Fibroblast of pulmonary artery (primary cell): ENCODE results near the gene ZNF280D.

ENCODE experiments used
- DNase-seq: peaks from one replicate; pipeline ENCODE4 v3.0.0-alpha.2; 2010; ENCODE audit warnings: low read depth
- H3K4me3 ChIP-seq: replicated peaks from 2 replicates; pipeline ENCODE4 v1.5.1; 2011; ENCODE audit warnings: low read depth, mild to moderate bottlenecking, control low read depth, low read length, moderate library complexity
- CTCF ChIP-seq: IDR thresholded peaks from 2 replicates; pipeline ENCODE4 v1.5.1; 2011; ENCODE audit warnings: mild to moderate bottlenecking, control low read depth, low read length, inconsistent platforms; ENCODE audit errors: missing control alignments

ZNF280D gene

GRCh38 chr15:56679225-56679624, 54.1 kb downstream of the ZNF280D start:
- H3K4me3 ChIP-seq, result no peak overlapping the region
- TF ChIP-seq CTCF, result no peak
- DNase-seq, result no peak

- DNase-seq, result no peak
- TF ChIP-seq CTCF, result no peak
- H3K4me3 ChIP-seq, result no peak overlapping the region
These were observed 54.7 kb downstream of the ZNF280D start for GRCh38 chr15:56678571-56678970.

GRCh38 chr15:56677271-56677670, 56.0 kb downstream of the ZNF280D start:
- no peak for DNase-seq
- TF ChIP-seq CTCF, result no peak
- H3K4me3 ChIP-seq, result no peak overlapping the region

GRCh38 chr15:56675930-56676329, 57.4 kb downstream of the ZNF280D start:
- DNase-seq, result no peak
- TF ChIP-seq CTCF, result no peak
- H3K4me3 ChIP-seq, result no peak overlapping the region

- no peak for DNase-seq
- no peak overlapping the region for H3K4me3 ChIP-seq
- TF ChIP-seq CTCF, result no peak
These were observed 58.5 kb downstream of the ZNF280D start for GRCh38 chr15:56674857-56675256.

GRCh38 chr15:56672721-56673120, 60.6 kb downstream of the ZNF280D start:
- TF ChIP-seq CTCF, result no peak
- peak; percentile 40 for DNase-seq
- H3K4me3 ChIP-seq, result no peak overlapping the region

- H3K4me3 ChIP-seq, result no peak overlapping the region
- no peak for TF ChIP-seq CTCF
- no peak for DNase-seq
These were observed 65.8 kb downstream of the ZNF280D start for GRCh38 chr15:56667517-56667916.
